HEK293 (cell line): Measurements from ENCODE around the gene EDEM1.
A peak's percentile ranks its signal among the peaks of the same experiment; 100 is the strongest.
"Not testable (repeated sequence)": the region's sequence is repeated elsewhere in the genome, so short reads cannot be mapped to it uniquely, and the experiment has no call there.

Source experiments
- CTCF ChIA-PET: fragments of 350-600 bp; formaldehyde crosslinking; extraction: SDS; loops from one replicate; lab custom pipeline; 2021; ENCODE audit warnings: antibody characterized with exemption; lab: Yijun Ruan, JAX
- POLR2A ChIA-PET: fragments of 300-600 bp; formaldehyde crosslinking; extraction: SDS; loops from one replicate; lab custom pipeline; 2020; ENCODE audit warnings: antibody characterized with exemption, inconsistent platforms; lab: Yijun Ruan, JAX
- H3K27ac ChIP-seq: fragments of 200-500 bp; sonication (Bioruptor generic); 2 replicates; pipeline ENCODE4 v1.5.1; 2014; ENCODE audit warnings: low read depth, low read length, control low read depth, inconsistent platforms; ENCODE audit errors: extremely low read depth
- H3K36me3 ChIP-seq, 2 experiments: fragments of 200-500 bp in 1 of 2; sonication (Bioruptor generic) in 1 of 2; 1 replicate in 1 of 2; 2 replicates in 1 of 2; pipeline ENCODE4 v1.5.1; 2014 to 2017; ENCODE audit warnings: inconsistent platforms in 2 of 2, low read length in 2 of 2; ENCODE audit not compliant: control insufficient read depth in 2 of 2, insufficient read depth in 1 of 2
- H3K4me1 ChIP-seq: fragments of 200-500 bp; sonication (Bioruptor generic); 2 replicates; pipeline ENCODE4 v1.5.1; 2014; ENCODE audit warnings: mild to moderate bottlenecking, low read length, inconsistent platforms; ENCODE audit not compliant: control insufficient read depth, insufficient read depth
- H3K4me3 ChIP-seq: 2 replicates; pipeline ENCODE4 v1.5.1; 2011; ENCODE audit warnings: low read depth, mild to moderate bottlenecking, control low read depth, low read length, moderate library complexity
- H3K9me3 ChIP-seq: fragments of 200-500 bp; sonication (Bioruptor generic); 2 replicates; pipeline ENCODE4 v1.5.1; 2014; ENCODE audit warnings: low read depth, low read length, inconsistent platforms; ENCODE audit not compliant: control insufficient read depth, insufficient read depth
- BCL11B ChIP-seq: fragments of 450-650 bp; formaldehyde crosslinking; IDR thresholded peaks from 2 replicates; pipeline ENCODE4 v1.5.1; 2016; ENCODE audit warnings: low read depth, missing biosample characterization, missing genetic modification characterization
- EGR2 ChIP-seq: fragments of 450-650 bp; formaldehyde crosslinking; IDR thresholded peaks from 2 replicates; pipeline ENCODE4 v1.5.1; 2016; ENCODE audit warnings: low read depth, missing biosample characterization, missing genetic modification characterization
- HOXC10 ChIP-seq: sonication (generic); formaldehyde crosslinking; IDR thresholded peaks from 2 replicates; pipeline ENCODE4 v1.8.1; 2023; ENCODE audit warnings: mild to moderate bottlenecking, missing genetic modification reagents
- HOXD13 ChIP-seq: sonication (generic); formaldehyde crosslinking; IDR thresholded peaks from 2 replicates; pipeline ENCODE4 v1.8.0; 2022; ENCODE audit warnings: missing genetic modification reagents, borderline replicate concordance
- KLF7 ChIP-seq: fragments of 450-650 bp; formaldehyde crosslinking; IDR thresholded peaks from 2 replicates; pipeline ENCODE4 v1.5.1; 2016; ENCODE audit warnings: missing biosample characterization, missing genetic modification characterization, borderline replicate concordance
- MYNN ChIP-seq: fragments of 450-650 bp; formaldehyde crosslinking; IDR thresholded peaks from 2 replicates; pipeline ENCODE4 v1.5.1; 2016; ENCODE audit warnings: missing biosample characterization, missing genetic modification characterization, borderline replicate concordance
- MZF1 ChIP-seq: fragments of 450-650 bp; formaldehyde crosslinking; IDR thresholded peaks from 2 replicates; pipeline ENCODE4 v1.5.1; 2017; ENCODE audit warnings: missing biosample characterization, missing genetic modification characterization, borderline replicate concordance
- SCRT2 ChIP-seq: fragments of 450-650 bp; formaldehyde crosslinking; IDR thresholded peaks from 2 replicates; pipeline ENCODE4 v1.5.1; 2016; ENCODE audit warnings: missing biosample characterization, missing genetic modification characterization
- ZBTB26 ChIP-seq: fragments of 450-650 bp; formaldehyde crosslinking; optimal IDR thresholded peaks from 2 replicates; pipeline ENCODE3; 2016; ENCODE audit warnings: missing biosample characterization, mild to moderate bottlenecking, missing genetic modification characterization
- ZBTB8A ChIP-seq: fragments of 450-650 bp; formaldehyde crosslinking; IDR thresholded peaks from 2 replicates; pipeline ENCODE4 v1.5.1; 2016; ENCODE audit warnings: missing biosample characterization, missing genetic modification characterization
- ZNF112 ChIP-seq: fragments of 450-650 bp; formaldehyde crosslinking; IDR thresholded peaks from 2 replicates; pipeline ENCODE4 v1.5.0; 2017; ENCODE audit warnings: missing biosample characterization, missing genetic modification characterization
- ZNF221 ChIP-seq: fragments of 450-650 bp; formaldehyde crosslinking; IDR thresholded peaks from 2 replicates; pipeline ENCODE4 v1.5.1; 2017; ENCODE audit warnings: missing biosample characterization, missing genetic modification characterization, borderline replicate concordance
- ZNF239 ChIP-seq: fragments of 450-650 bp; formaldehyde crosslinking; IDR thresholded peaks from 2 replicates; pipeline ENCODE4 v1.5.1; 2016; ENCODE audit warnings: missing biosample characterization, missing genetic modification characterization
- ZNF292 ChIP-seq: fragments of 450-650 bp; formaldehyde crosslinking; IDR thresholded peaks from 2 replicates; pipeline ENCODE4 v1.5.1; 2016; ENCODE audit warnings: low read depth, missing biosample characterization, missing genetic modification characterization, borderline replicate concordance
- ZNF350 ChIP-seq: fragments of 450-650 bp; formaldehyde crosslinking; IDR thresholded peaks from 2 replicates; pipeline ENCODE4 v1.5.0; 2017; ENCODE audit warnings: missing biosample characterization, mild to moderate bottlenecking, missing genetic modification characterization
- ZNF394 ChIP-seq: fragments of 450-650 bp; formaldehyde crosslinking; IDR thresholded peaks from 2 replicates; pipeline ENCODE4 v1.5.1; 2016; ENCODE audit warnings: missing biosample characterization, missing genetic modification characterization, mild to moderate bottlenecking, moderate library complexity, borderline replicate concordance
- ZNF404 ChIP-seq: fragments of 450-650 bp; formaldehyde crosslinking; IDR thresholded peaks from 2 replicates; pipeline ENCODE4 v1.5.1; 2017; ENCODE audit warnings: missing biosample characterization, missing genetic modification characterization
- ZNF433 ChIP-seq: fragments of 450-650 bp; formaldehyde crosslinking; IDR thresholded peaks from 2 replicates; pipeline ENCODE4 v1.5.1; 2016; ENCODE audit warnings: missing biosample characterization, missing genetic modification characterization, low read depth
- ZNF488 ChIP-seq: fragments of 450-650 bp; formaldehyde crosslinking; IDR thresholded peaks from 2 replicates; pipeline ENCODE4 v1.5.1; 2016; ENCODE audit warnings: missing biosample characterization, missing genetic modification characterization
- ZNF549 ChIP-seq: fragments of 450-650 bp; IDR thresholded peaks from 2 replicates; pipeline ENCODE4 v1.5.1; 2018; ENCODE audit warnings: missing biosample characterization, missing genetic modification characterization, mild to moderate bottlenecking, inconsistent platforms, moderate library complexity
- ZNF585B ChIP-seq: fragments of 450-650 bp; formaldehyde crosslinking; IDR thresholded peaks from 2 replicates; pipeline ENCODE4 v1.5.1; 2016; ENCODE audit warnings: missing biosample characterization, missing genetic modification characterization
- ZNF596 ChIP-seq: fragments of 450-650 bp; IDR thresholded peaks from 2 replicates; pipeline ENCODE4 v1.5.0; 2018; ENCODE audit warnings: missing biosample characterization, mild to moderate bottlenecking, missing genetic modification characterization, moderate library complexity
- ZNF660 ChIP-seq: fragments of 450-650 bp; IDR thresholded peaks from 2 replicates; pipeline ENCODE4 v1.5.1; 2018; ENCODE audit warnings: missing biosample characterization, mild to moderate bottlenecking, missing genetic modification characterization
- ZSCAN4 ChIP-seq: fragments of 450-650 bp; formaldehyde crosslinking; IDR thresholded peaks from 2 replicates; pipeline ENCODE4 v1.5.1; 2017; ENCODE audit warnings: missing biosample characterization, missing genetic modification characterization
- TF ChIP-seq, protein P1 (sequence below): fragments of 450-650 bp; formaldehyde crosslinking; IDR thresholded peaks from 2 replicates; pipeline ENCODE4 v1.5.1; 2016; ENCODE audit warnings: missing biosample characterization, missing genetic modification characterization

EDEM1 gene

GRCh38 chr3:5239602-5240001 lies 52.1 kb downstream of the EDEM1 start (continued):
- peak; percentile 84 for TF ChIP-seq ZSCAN4
- no peak for TF ChIP-seq MZF1 (tag by site-specific recombination)
- TF ChIP-seq ZNF660 (tag by site-specific recombination): no peak
- TF ChIP-seq ZNF549 (tag by site-specific recombination): no peak
- no peak for TF ChIP-seq ZNF394 (tag by site-specific recombination)
- no peak for TF ChIP-seq ZNF350 (tag by site-specific recombination)
- TF ChIP-seq, protein P1, sequence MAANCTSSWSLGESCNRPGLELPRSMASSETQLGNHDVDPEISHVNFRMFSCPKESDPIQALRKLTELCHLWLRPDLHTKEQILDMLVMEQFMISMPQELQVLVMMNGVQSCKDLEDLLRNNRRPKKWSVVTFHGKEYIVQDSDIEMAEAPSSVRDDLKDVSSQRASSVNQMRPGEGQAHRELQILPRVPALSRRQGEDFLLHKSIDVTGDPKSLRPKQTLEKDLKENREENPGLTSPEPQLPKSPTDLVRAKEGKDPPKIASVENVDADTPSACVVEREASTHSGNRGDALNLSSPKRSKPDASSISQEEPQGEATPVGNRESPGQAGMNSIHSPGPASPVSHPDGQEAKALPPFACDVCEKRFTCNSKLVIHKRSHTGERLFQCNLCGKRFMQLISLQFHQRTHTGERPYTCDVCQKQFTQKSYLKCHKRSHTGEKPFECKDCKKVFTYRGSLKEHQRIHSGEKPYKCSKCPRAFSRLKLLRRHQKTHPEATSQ (tag by site-specific recombination): no peak
- no peak for TF ChIP-seq ZBTB8A
- TF ChIP-seq EGR2 (tag by site-specific recombination): no peak

DNA sequence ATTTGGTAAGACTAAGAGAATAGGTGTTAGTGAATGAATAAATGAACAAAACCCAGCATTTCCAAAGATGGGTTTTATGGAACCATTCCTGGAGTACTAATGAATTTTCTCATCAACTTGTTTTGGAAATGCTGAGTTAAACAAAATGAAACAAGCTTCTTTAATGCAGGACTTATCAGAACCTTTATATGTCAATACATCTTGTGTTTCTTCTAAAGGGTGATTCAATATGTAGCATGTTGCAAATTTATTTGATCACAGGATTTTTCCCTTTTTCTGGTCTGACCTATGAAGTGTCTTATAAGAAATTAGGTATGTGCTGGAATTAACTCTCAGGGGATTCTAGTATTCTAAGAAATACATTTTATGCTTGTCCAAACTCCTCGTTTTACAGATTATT lies 53.2 kb downstream of the EDEM1 start:
- Histone ChIP-seq H3K4me1 (no peaks in the 10 kb centered on the region), H3K27ac (no peak overlapping the region), H3K4me3 (no peak overlapping the region), H3K9me3 (no peaks in the 10 kb centered on the region), H3K36me3 (no peaks in the 10 kb centered on the region)
- TF ChIP-seq ZNF488 (tag by site-specific recombination): no peak
- TF ChIP-seq ZNF239 (tag by site-specific recombination): peak; percentile 92
- POLR2A ChIA-PET: no interaction called here
- CTCF ChIA-PET: no interaction called here

DNA sequence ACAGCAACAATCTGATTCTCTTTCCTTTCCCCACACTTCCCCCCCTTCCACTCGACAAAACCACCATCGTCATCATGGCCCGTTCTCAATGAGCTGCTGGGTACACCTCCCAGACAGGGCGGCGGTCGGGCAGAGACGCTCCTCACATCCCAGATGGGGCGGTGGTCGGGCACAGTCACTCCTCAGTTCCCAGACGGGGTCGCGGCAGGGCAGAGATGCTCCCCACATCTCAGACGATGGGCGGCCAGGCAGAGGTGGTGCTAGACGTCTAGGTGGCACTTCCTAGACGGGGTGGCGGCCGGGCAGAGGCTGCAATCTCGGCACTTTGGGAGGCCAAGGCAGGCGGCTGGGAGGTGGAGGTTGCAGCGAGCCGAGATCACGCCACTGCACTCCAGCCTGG lies 55.3 kb downstream of the EDEM1 start:
- H3K4me3 ChIP-seq, H3K27ac ChIP-seq, H3K36me3 ChIP-seq, H3K4me1 ChIP-seq, POLR2A ChIA-PET, H3K9me3 ChIP-seq: not testable (repeated sequence)
- CTCF ChIA-PET: interaction anchor here (0.6 kb wide), 1 partner anchor 9 kb away, joined by 3 read pairs; no protein-coding TSS in a partner anchor

- no peak overlapping the region for H3K27ac ChIP-seq
- H3K4me1 ChIP-seq: no peaks in the 10 kb centered on the region
- no peak overlapping the region for H3K4me3 ChIP-seq
- POLR2A ChIA-PET: no interaction called here
- H3K9me3 ChIP-seq: no peaks in the 10 kb centered on the region
- no peaks in the 10 kb centered on the region for H3K36me3 ChIP-seq
- no peak for TF ChIP-seq ZNF596 (tag by site-specific recombination)
- TF ChIP-seq MYNN: no peak
- no peak for TF ChIP-seq ZNF433 (tag by site-specific recombination)
- TF ChIP-seq ZNF221 (tag by site-specific recombination): no peak
- no peak for TF ChIP-seq ZNF112
- TF ChIP-seq HOXC10: no peak
- TF ChIP-seq ZNF585B: no peak
- no peak for TF ChIP-seq SCRT2 (tag by site-specific recombination)
- no peak for TF ChIP-seq ZBTB26
- TF ChIP-seq ZNF292 (tag by site-specific recombination): no peak
- no peak for TF ChIP-seq KLF7 (tag by site-specific recombination)
- TF ChIP-seq ZNF404: no peak
- TF ChIP-seq HOXD13 (CRISPR knock-in tag): no peak
- no peak for TF ChIP-seq BCL11B (tag by site-specific recombination)
- TF ChIP-seq, all 188 proteins: peak for 0
- CTCF ChIA-PET: no interaction called here
Observed at GRCh38 chr3:5245927-5246326, 58.4 kb downstream of the EDEM1 start.
